Pulmonary artery endothelial cell (primary cell): Measurements from ENCODE around the gene NAB1. TPM values are rescaled to one million over a fixed set of nuclear protein-coding genes. Genes with fewer than 3 reads are reported as not detected.
"Not testable (repeated sequence)": the region's sequence is repeated elsewhere in the genome, so short reads cannot be mapped to it uniquely, and the experiment has no call there.

Source experiments
- DNase-seq: peaks from one replicate; pipeline ENCODE4 v3.0.0-alpha.2; 2011; ENCODE audit warnings: low read depth, low spot score
- total RNA-seq: library from RNA; depleted of rRNA; stranded (reverse); fragments of >200 nt; gene quantifications from 2 replicates; pipeline ENCODE4 v1.2.3, GENCODE V29; 2014

Gene NAB1
- 35.6 and 38.7 TPM in 2 replicates for total RNA-seq

GRCh38 chr2:190649035-190649797 lies at the start of gene NAB1:
TSS of gene NAB1 (plus strand) at chr2:190649083. CDS start at chr2:190659177, 10,094 bp downstream.
- DNase-seq, result no peak

GRCh38 chr2:190599546-190600220 lies 49.2 kb upstream of the NAB1 start:
- DNase-seq, result no peak

- no peak for DNase-seq
Observed at GRCh38 chr2:190600293-190601103, 48.4 kb upstream of the NAB1 start.

GRCh38 chr2:190603374-190603773 lies 45.5 kb upstream of the NAB1 start:
- DNase-seq, result no peak

GRCh38 chr2:190607014-190607597 lies 41.8 kb upstream of the NAB1 start:
- DNase-seq, result no peak

- DNase-seq, result no peak
Observed at GRCh38 chr2:190607657-190608357, 41.1 kb upstream of the NAB1 start.

GRCh38 chr2:190608863-190609262 lies 40.0 kb upstream of the NAB1 start:
- not testable (repeated sequence) for DNase-seq

- DNase-seq, result not testable (repeated sequence)
Observed at GRCh38 chr2:190609397-190609796, 39.5 kb upstream of the NAB1 start.

- not testable (repeated sequence) for DNase-seq
Observed at GRCh38 chr2:190610528-190610927, 38.4 kb upstream of the NAB1 start.

GRCh38 chr2:190615555-190616200 lies 33.2 kb upstream of the NAB1 start:
- no peak for DNase-seq

- no peak for DNase-seq
Observed at GRCh38 chr2:190618030-190618429, 30.9 kb upstream of the NAB1 start.

- no peak for DNase-seq
Observed at GRCh38 chr2:190625691-190626090, 23.2 kb upstream of the NAB1 start.

GRCh38 chr2:190626641-190627210 lies 22.2 kb upstream of the NAB1 start:
- DNase-seq, result no peak

- no peak for DNase-seq
Observed at GRCh38 chr2:190627448-190628412, 21.2 kb upstream of the NAB1 start.

- no peak for DNase-seq
Observed at GRCh38 chr2:190628591-190629319, 20.1 kb upstream of the NAB1 start.

- DNase-seq, result no peak
Observed at GRCh38 chr2:190634381-190634780, 14.5 kb upstream of the NAB1 start.

GRCh38 chr2:190635781-190636180 lies 13.1 kb upstream of the NAB1 start:
- no peak for DNase-seq

- no peak for DNase-seq
Observed at GRCh38 chr2:190636361-190636760, 12.5 kb upstream of the NAB1 start.
